Measurements from ENCODE around the gene PARP16. TPM values are rescaled to one million over a fixed set of nuclear protein-coding genes. Genes with fewer than 3 reads are reported as not detected.
A peak's percentile ranks its signal among the peaks of the same experiment; 100 is the strongest.

The PARP16 gene
- total RNA-seq, 3 donors from 2014 or later (not counting 1 experiment from before 2014, with no cell fraction given), result 11.7 to 19.3 (median 16.4) TPM

GRCh38 chr15:65290228-65290627 lies 3.5 kb upstream of the PARP16 start:
- H3K4me3 Mint-ChIP-seq, result no peak overlapping the region
- Histone ChIP-seq H3K4me3 (ENCODE audit: low read length) (no peak overlapping the region), H3K27me3 (ENCODE audit: control insufficient read depth, insufficient read depth, low read length) (no peaks in the 10 kb centered on the region), H3K36me3 (ENCODE audit: control insufficient read depth, insufficient read depth, low read length) (no peaks in the 10 kb centered on the region), H3K4me1 (ENCODE audit: control insufficient read depth, insufficient read depth, low read length) (peaks cover 16% of the 10 kb centered on the region), H3K27ac (ENCODE audit: low read length) (no peak overlapping the region), H3K9me3 (ENCODE audit: control insufficient read depth, insufficient read depth, low read length) (no peaks in the 10 kb centered on the region)
- no peaks in the 10 kb centered on the region for H3K27me3 Mint-ChIP-seq (ENCODE audit: low read depth in 2 of 2)
- H3K36me3 Mint-ChIP-seq, result no peaks in the 10 kb centered on the region
- no peak for TF ChIP-seq CTCF (IDR thresholded peaks at IDR 0.05)
- no peak overlapping the region for H3K27ac Mint-ChIP-seq
- WGBS (ENCODE audit: insufficient coverage), result 92% methylated on average over 7 of the region's 7 CpGs
- intact Hi-C loops (cut with micrococcal nuclease), result no loop called here
- no peak for ATAC-seq
- peaks cover 19 to 27% of the 10 kb centered on the region in 2 donors for H3K4me1 Mint-ChIP-seq
- H3K9me3 Mint-ChIP-seq, result no peaks in the 10 kb centered on the region
- DNase-seq, result no peak

GRCh38 chr15:65289261-65289854 lies 2.7 kb upstream of the PARP16 start:
- Mint-ChIP-seq H3K4me3 (no peak overlapping the region), H3K27ac (no peak overlapping the region), H3K9me3 (no peaks in the 10 kb centered on the region), H3K36me3 (no peaks in the 10 kb centered on the region), H3K4me1 (peaks cover 19 to 27% of the 10 kb centered on the region in 2 donors), H3K27me3 (ENCODE audit: low read depth in 2 of 2) (no peaks in the 10 kb centered on the region)
- ATAC-seq, result no peak
- TF ChIP-seq CTCF (IDR thresholded peaks at IDR 0.05), result no peak
- Histone ChIP-seq H3K27ac (ENCODE audit: low read length) (no peak overlapping the region), H3K9me3 (ENCODE audit: control insufficient read depth, insufficient read depth, low read length) (no peaks in the 10 kb centered on the region), H3K4me3 (ENCODE audit: low read length) (no peak overlapping the region), H3K4me1 (ENCODE audit: control insufficient read depth, insufficient read depth, low read length) (peaks cover 20% of the 10 kb centered on the region), H3K36me3 (ENCODE audit: control insufficient read depth, insufficient read depth, low read length) (no peaks in the 10 kb centered on the region), H3K27me3 (ENCODE audit: control insufficient read depth, insufficient read depth, low read length) (no peaks in the 10 kb centered on the region)
- WGBS (ENCODE audit: insufficient coverage), result 97% methylated on average over 6 of the region's 7 CpGs
- intact Hi-C loops (cut with micrococcal nuclease), result no loop called here
- no peak for DNase-seq

GRCh38 chr15:65287520-65287855 lies 805 bp upstream of the PARP16 start:
- no peak for TF ChIP-seq CTCF (IDR thresholded peaks at IDR 0.05)
- peaks cover 20% of the 10 kb centered on the region for H3K4me1 ChIP-seq (ENCODE audit: control insufficient read depth, insufficient read depth, low read length)
- Mint-ChIP-seq H3K27ac (peak overlapping the region; percentile 88 to 91), H3K4me3 (peak overlapping the region; percentile 92), H3K36me3 (no peaks in the 10 kb centered on the region), H3K4me1 (peaks cover 31 to 32% of the 10 kb centered on the region in 2 donors), H3K9me3 (no peaks in the 10 kb centered on the region), H3K27me3 (ENCODE audit: low read depth in 2 of 2) (no peaks in the 10 kb centered on the region)
- no peak overlapping the region for H3K4me3 ChIP-seq (ENCODE audit: low read length)
- H3K36me3 ChIP-seq (ENCODE audit: control insufficient read depth, insufficient read depth, low read length), result no peaks in the 10 kb centered on the region
- H3K27me3 ChIP-seq (ENCODE audit: control insufficient read depth, insufficient read depth, low read length), result no peaks in the 10 kb centered on the region
- H3K9me3 ChIP-seq (ENCODE audit: control insufficient read depth, insufficient read depth, low read length), result no peaks in the 10 kb centered on the region
- intact Hi-C loops (cut with micrococcal nuclease), result loop anchor here (2.0 kb wide), 1 partner anchor 103 kb away; the partner anchor contains the start of gene CLPX
- ATAC-seq, result no peak
- H3K27ac ChIP-seq (ENCODE audit: low read length), result peak overlapping the region; percentile 79
- peak in 1 of 2 donors; percentile 17 for DNase-seq
- 82% methylated on average over 3 of the region's 3 CpGs for WGBS (ENCODE audit: insufficient coverage)
